Trophoblast cell (in vitro differentiated cells and primary cell): ENCODE measurements around the gene CLDN18.

Experiments
- DNase-seq, 2 donors: peaks; one replicate each; pipeline ENCODE4 v3.0.0-alpha.2; 2016
- H2AFZ ChIP-seq: 2 replicates; pipeline ENCODE4 v1.6.1; 2013; ENCODE audit warnings: low read length, moderate library complexity, mild to moderate bottlenecking; ENCODE audit not compliant: insufficient read depth, poor library complexity
- H2AK5ac ChIP-seq: 2 replicates; pipeline ENCODE4 v1.6.1; 2013; ENCODE audit warnings: mild to moderate bottlenecking, low read length
- H2BK120ac ChIP-seq: 2 replicates; pipeline ENCODE4 v1.6.1; 2013; ENCODE audit warnings: low read length, mild to moderate bottlenecking, moderate library complexity; ENCODE audit not compliant: insufficient read depth, poor library complexity
- H2BK12ac ChIP-seq: 2 replicates; pipeline ENCODE4 v1.6.1; 2013; ENCODE audit warnings: mild to moderate bottlenecking, low read length, moderate library complexity
- H2BK5ac ChIP-seq: 2 replicates; pipeline ENCODE4 v1.6.1; 2013; ENCODE audit warnings: low read length, low read depth, moderate library complexity, mild to moderate bottlenecking; ENCODE audit not compliant: poor library complexity
- H3K14ac ChIP-seq: 2 replicates; pipeline ENCODE4 v1.6.1; 2013; ENCODE audit warnings: mild to moderate bottlenecking, low read length
- H3K18ac ChIP-seq: 2 replicates; pipeline ENCODE4 v1.6.1; 2013; ENCODE audit warnings: mild to moderate bottlenecking, low read length
- H3K23ac ChIP-seq: 2 replicates; pipeline ENCODE4 v1.6.1; 2013; ENCODE audit warnings: low read length
- H3K27ac ChIP-seq: 2 replicates; pipeline ENCODE4 v1.5.1; 2013; ENCODE audit warnings: low read depth, mild to moderate bottlenecking, inconsistent platforms, low read length, moderate library complexity
- H3K27me3 ChIP-seq: 2 replicates; pipeline ENCODE4 v1.6.1; 2013; ENCODE audit warnings: inconsistent platforms, mild to moderate bottlenecking, low read length, moderate library complexity; ENCODE audit not compliant: insufficient read depth
- H3K36me3 ChIP-seq, 2 experiments: 1 replicate in 1 of 2; 2 replicates in 1 of 2; pipeline ENCODE4 v1.6.1; 2013; ENCODE audit warnings: low read length in 2 of 2, mild to moderate bottlenecking in 2 of 2, moderate library complexity in 1 of 2; ENCODE audit not compliant: insufficient read depth in 2 of 2, control insufficient read depth in 1 of 2
- H3K4ac ChIP-seq: 2 replicates; pipeline ENCODE4 v1.6.1; 2013; ENCODE audit warnings: low read depth, mild to moderate bottlenecking, low read length, moderate library complexity
- H3K4me1 ChIP-seq, 2 experiments: 1 replicate in 1 of 2; 2 replicates in 1 of 2; pipeline ENCODE4 v1.6.1; 2013; ENCODE audit warnings: low read length in 2 of 2, mild to moderate bottlenecking in 2 of 2, moderate library complexity in 1 of 2; ENCODE audit not compliant: insufficient read depth in 2 of 2, control insufficient read depth in 1 of 2
- H3K4me2 ChIP-seq: 2 replicates; pipeline ENCODE4 v1.6.1; 2013; ENCODE audit warnings: inconsistent platforms, mild to moderate bottlenecking, low read length, moderate library complexity
- H3K4me3 ChIP-seq: 2 replicates; pipeline ENCODE4 v1.5.1; 2013; ENCODE audit warnings: mild to moderate bottlenecking, low read depth, low read length, inconsistent platforms
- H3K79me1 ChIP-seq: one replicate; pipeline ENCODE4 v1.6.1; 2013; ENCODE audit warnings: low read length
- H3K79me2 ChIP-seq: 2 replicates; pipeline ENCODE4 v1.6.1; 2013; ENCODE audit warnings: low read length, mild to moderate bottlenecking; ENCODE audit not compliant: control insufficient read depth, insufficient read depth, poor library complexity
- H3K9ac ChIP-seq: 2 replicates; pipeline ENCODE4 v1.6.1; 2013; ENCODE audit warnings: mild to moderate bottlenecking, low read length
- H3K9me3 ChIP-seq: 2 replicates; pipeline ENCODE4 v1.6.1; 2013; ENCODE audit warnings: low read depth, mild to moderate bottlenecking, control low read depth, inconsistent platforms, low read length; ENCODE audit not compliant: insufficient read depth
- H4K12ac ChIP-seq: 2 replicates; pipeline ENCODE4 v1.6.1; 2013; ENCODE audit warnings: low read depth, mild to moderate bottlenecking, low read length, moderate library complexity
- H4K8ac ChIP-seq: 2 replicates; pipeline ENCODE4 v1.6.1; 2013; ENCODE audit warnings: low read depth, mild to moderate bottlenecking, low read length, moderate library complexity
- H4K91ac ChIP-seq: one replicate; pipeline ENCODE4 v1.6.1; 2013; ENCODE audit warnings: low read depth, mild to moderate bottlenecking, low read length, moderate library complexity
- WGBS: extraction: QIAGEN DNeasy Blood & Tissue Kit; methylation state at CpG from one replicate; pipeline ENCODE4 v1.1.7; 2013; ENCODE audit warnings: missing lambda C conversion rate; ENCODE audit not compliant: insufficient read length, insufficient coverage; ENCODE audit errors: extremely low coverage; 5-methylcytosine and 5-hydroxymethylcytosine counted together

Gene CLDN18

DNA sequence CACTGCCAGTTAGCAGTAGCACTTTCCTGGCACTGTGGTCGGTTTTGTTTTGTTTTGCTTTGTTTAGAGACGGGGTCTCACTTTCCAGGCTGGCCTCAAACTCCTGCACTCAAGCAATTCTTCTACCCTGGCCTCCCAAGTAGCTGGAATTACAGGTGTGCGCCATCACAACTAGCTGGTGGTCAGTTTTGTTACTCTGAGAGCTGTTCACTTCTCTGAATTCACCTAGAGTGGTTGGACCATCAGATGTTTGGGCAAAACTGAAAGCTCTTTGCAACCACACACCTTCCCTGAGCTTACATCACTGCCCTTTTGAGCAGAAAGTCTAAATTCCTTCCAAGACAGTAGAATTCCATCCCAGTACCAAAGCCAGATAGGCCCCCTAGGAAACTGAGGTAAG, 22.6 kb downstream of the CLDN18 start:
- H2AK5ac ChIP-seq = no peak overlapping the region
- no peaks in the 10 kb centered on the region for H3K4me1 ChIP-seq
- H3K9me3 ChIP-seq = no peaks in the 10 kb centered on the region
- H4K91ac ChIP-seq = no peak overlapping the region
- no peaks in the 10 kb centered on the region for H3K79me2 ChIP-seq
- H3K23ac ChIP-seq = no peak overlapping the region
- DNase-seq = no peak
- no peak overlapping the region for H2BK12ac ChIP-seq
- no peak overlapping the region for H2BK120ac ChIP-seq
- H3K9ac ChIP-seq = no peak overlapping the region
- no peak overlapping the region for H3K18ac ChIP-seq
- no peak overlapping the region for H3K14ac ChIP-seq
- no CpG with 5 or more reads among the region's 3 CpGs for WGBS
- H3K4me3 ChIP-seq = no peak overlapping the region
- no peak overlapping the region for H2BK5ac ChIP-seq
- H3K4ac ChIP-seq = no peak overlapping the region
- no peaks in the 10 kb centered on the region for H3K79me1 ChIP-seq
- H3K4me2 ChIP-seq = no peak overlapping the region
- no peak overlapping the region for H3K27ac ChIP-seq
- no peaks in the 10 kb centered on the region for H3K27me3 ChIP-seq
- H3K36me3 ChIP-seq = no peaks in the 10 kb centered on the region
- no peak overlapping the region for H4K8ac ChIP-seq
- H2AFZ ChIP-seq = no peak overlapping the region
- no peak overlapping the region for H4K12ac ChIP-seq

GRCh38 chr3:138033202-138033691, 23.3 kb downstream of the CLDN18 start:
- Histone ChIP-seq H3K36me3 (no peaks in the 10 kb centered on the region), H2AFZ (no peak overlapping the region), H3K4me1 (no peaks in the 10 kb centered on the region), H3K4me3 (no peak overlapping the region), H3K14ac (no peak overlapping the region), H3K18ac (no peak overlapping the region), H3K4ac (no peak overlapping the region), H3K79me1 (no peaks in the 10 kb centered on the region), H3K4me2 (no peak overlapping the region), H3K23ac (no peak overlapping the region), H2BK120ac (no peak overlapping the region), H2BK12ac (no peak overlapping the region), H3K9me3 (no peaks in the 10 kb centered on the region), H3K27ac (no peak overlapping the region), H3K79me2 (no peaks in the 10 kb centered on the region), H4K91ac (no peak overlapping the region), H4K12ac (no peak overlapping the region), H3K27me3 (no peaks in the 10 kb centered on the region), H3K9ac (no peak overlapping the region), H2AK5ac (no peak overlapping the region), H2BK5ac (no peak overlapping the region), H4K8ac (no peak overlapping the region)
- no peak for DNase-seq
- WGBS = no CpG with 5 or more reads among the region's 2 CpGs

DNA sequence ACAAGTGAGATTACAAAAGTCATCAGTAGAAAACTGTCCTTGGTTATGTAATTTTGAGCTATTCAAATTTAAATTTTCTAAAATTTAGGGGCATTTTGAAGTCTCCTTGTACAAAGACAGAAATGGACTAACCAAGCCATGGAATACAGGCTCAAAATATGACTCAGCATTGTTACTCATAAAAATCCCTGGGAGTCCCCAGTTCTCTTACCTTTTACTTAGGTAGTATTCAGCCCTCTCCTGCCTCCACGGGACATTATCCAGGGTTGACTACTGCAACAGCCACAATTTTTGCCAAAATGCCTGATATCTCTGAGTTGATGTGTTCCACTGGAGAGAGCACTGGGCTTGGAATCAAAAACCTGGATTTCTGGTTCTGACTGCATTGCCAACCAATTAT, 25.0 kb downstream of the CLDN18 start:
- WGBS = no CpG with 5 or more reads among the region's 1 CpG
- Histone ChIP-seq H2AFZ (no peak overlapping the region), H3K4me1 (no peaks in the 10 kb centered on the region), H4K8ac (no peak overlapping the region), H3K27me3 (no peaks in the 10 kb centered on the region), H3K4me3 (no peak overlapping the region), H3K79me1 (no peaks in the 10 kb centered on the region), H4K12ac (no peak overlapping the region), H3K79me2 (no peaks in the 10 kb centered on the region), H3K23ac (no peak overlapping the region), H2BK120ac (no peak overlapping the region), H3K27ac (no peak overlapping the region), H3K4ac (no peak overlapping the region), H2AK5ac (no peak overlapping the region), H2BK5ac (no peak overlapping the region), H3K9ac (no peak overlapping the region), H3K14ac (no peak overlapping the region), H3K4me2 (no peak overlapping the region), H2BK12ac (no peak overlapping the region), H3K9me3 (no peaks in the 10 kb centered on the region), H3K36me3 (no peaks in the 10 kb centered on the region), H3K18ac (no peak overlapping the region), H4K91ac (no peak overlapping the region)
- no peak for DNase-seq

DNA sequence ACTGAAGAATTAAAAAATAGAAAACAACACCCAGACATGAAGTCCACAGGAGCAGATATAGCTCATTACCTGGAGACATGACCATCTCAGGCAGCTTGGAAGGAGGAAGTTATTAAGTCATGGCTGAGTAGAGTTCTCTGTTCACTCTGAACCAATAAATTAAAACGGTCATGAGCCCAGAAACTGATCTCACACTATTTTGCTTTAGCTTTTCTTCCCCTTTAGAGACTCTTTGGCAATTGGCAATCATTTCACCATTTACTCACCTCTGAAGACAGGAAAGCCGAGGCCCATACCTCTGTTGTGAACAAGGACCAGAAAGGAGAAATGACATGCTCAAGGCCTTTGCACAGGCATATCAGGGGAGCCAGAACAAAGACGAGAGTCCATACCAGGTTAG, 26.6 kb downstream of the CLDN18 start:
- no peak overlapping the region for H3K18ac ChIP-seq
- H3K27ac ChIP-seq = no peak overlapping the region
- H3K79me2 ChIP-seq = no peaks in the 10 kb centered on the region
- H3K36me3 ChIP-seq = no peaks in the 10 kb centered on the region
- no peak overlapping the region for H3K14ac ChIP-seq
- peak overlapping the region; percentile 22 for H3K4me2 ChIP-seq
- H3K9me3 ChIP-seq = no peaks in the 10 kb centered on the region
- no peak overlapping the region for H2AFZ ChIP-seq
- no peak overlapping the region for H4K8ac ChIP-seq
- WGBS = no CpG with 5 or more reads among the region's 3 CpGs
- H3K4me1 ChIP-seq = no peaks in the 10 kb centered on the region
- no peaks in the 10 kb centered on the region for H3K79me1 ChIP-seq
- no peak overlapping the region for H2BK120ac ChIP-seq
- peak overlapping the region; percentile 69 for H3K9ac ChIP-seq
- DNase-seq = no peak
- no peak overlapping the region for H4K91ac ChIP-seq
- no peak overlapping the region for H2BK5ac ChIP-seq
- no peak overlapping the region for H3K4me3 ChIP-seq
- peak overlapping the region; percentile 83 for H3K23ac ChIP-seq
- H3K4ac ChIP-seq = no peak overlapping the region
- no peaks in the 10 kb centered on the region for H3K27me3 ChIP-seq
- H4K12ac ChIP-seq = no peak overlapping the region
- H2BK12ac ChIP-seq = no peak overlapping the region
- no peak overlapping the region for H2AK5ac ChIP-seq
